ENCODE measurements around the gene PRRC1. TPM values are rescaled to one million over a fixed set of nuclear protein-coding genes. Genes with fewer than 3 reads are reported as not detected.

The PRRC1 gene
- total RNA-seq, 1 experiment from 2014 or later = 109 TPM

GRCh38 chr5:127586066-127586770 is 68.8 kb downstream of the PRRC1 start:
- Mint-ChIP-seq H3K9me3 (ENCODE audit: unreplicated experiment) (no peaks in the 10 kb centered on the region), H3K27ac (ENCODE audit: low read depth, unreplicated experiment) (no peak overlapping the region), H3K36me3 (ENCODE audit: insufficient read depth, unreplicated experiment) (no peaks in the 10 kb centered on the region), H3K27me3 (ENCODE audit: insufficient read depth, unreplicated experiment) (no peaks in the 10 kb centered on the region), H3K4me1 (ENCODE audit: insufficient read depth, unreplicated experiment) (no peaks in the 10 kb centered on the region), H3K4me3 (ENCODE audit: unreplicated experiment) (no peak overlapping the region)
- intact Hi-C loops (cut with micrococcal nuclease) = no loop called here
- TF ChIP-seq CTCF (IDR thresholded peaks at IDR 0.05; ENCODE audit: unreplicated experiment) = no peak
- POLR2A ChIA-PET = interaction anchor here (0.7 to 1.0 kb wide), 2 partner anchors 36 to 110 kb away, joined by 3 to 4 read pairs; no protein-coding TSS in a partner anchor
- no TSS peak for BruUV-seq (replicated peaks)
- DNase-seq (ENCODE audit: unreplicated experiment) = no peak
- CTCF ChIA-PET = interaction anchor here (0.6 to 2.7 kb wide), 3 partner anchors 12 to 616 kb away, joined by 3 to 9 read pairs (median 9); no protein-coding TSS in a partner anchor

- POLR2A ChIA-PET = interaction anchor here (0.7 kb wide), 1 partner anchor 109 kb away, joined by 3 read pairs; no protein-coding TSS in a partner anchor
- H3K36me3 Mint-ChIP-seq (ENCODE audit: insufficient read depth, unreplicated experiment) = no peaks in the 10 kb centered on the region
- BruUV-seq (replicated peaks) = no TSS peak
- TF ChIP-seq CTCF (IDR thresholded peaks at IDR 0.05; ENCODE audit: unreplicated experiment) = no peak
- no peak overlapping the region for H3K4me3 Mint-ChIP-seq (ENCODE audit: unreplicated experiment)
- H3K27ac Mint-ChIP-seq (ENCODE audit: low read depth, unreplicated experiment) = no peak overlapping the region
- no peak for DNase-seq (ENCODE audit: unreplicated experiment)
- CTCF ChIA-PET = interaction anchor here (2.0 kb wide), 1 partner anchor 615 kb away, joined by 9 read pairs; no protein-coding TSS in a partner anchor
- H3K9me3 Mint-ChIP-seq (ENCODE audit: unreplicated experiment) = no peaks in the 10 kb centered on the region
- intact Hi-C loops (cut with micrococcal nuclease) = no loop called here
- no peaks in the 10 kb centered on the region for H3K27me3 Mint-ChIP-seq (ENCODE audit: insufficient read depth, unreplicated experiment)
- no peaks in the 10 kb centered on the region for H3K4me1 Mint-ChIP-seq (ENCODE audit: insufficient read depth, unreplicated experiment)
Measured at GRCh38 chr5:127586811-127587210, 69.4 kb downstream of the PRRC1 start.

- no peak for TF ChIP-seq CTCF (IDR thresholded peaks at IDR 0.05; ENCODE audit: unreplicated experiment)
- no peaks in the 10 kb centered on the region for H3K9me3 Mint-ChIP-seq (ENCODE audit: unreplicated experiment)
- H3K27me3 Mint-ChIP-seq (ENCODE audit: insufficient read depth, unreplicated experiment) = no peaks in the 10 kb centered on the region
- H3K4me1 Mint-ChIP-seq (ENCODE audit: insufficient read depth, unreplicated experiment) = no peaks in the 10 kb centered on the region
- POLR2A ChIA-PET = no interaction called here
- H3K36me3 Mint-ChIP-seq (ENCODE audit: insufficient read depth, unreplicated experiment) = no peaks in the 10 kb centered on the region
- no peak overlapping the region for H3K27ac Mint-ChIP-seq (ENCODE audit: low read depth, unreplicated experiment)
- DNase-seq (ENCODE audit: unreplicated experiment) = no peak
- H3K4me3 Mint-ChIP-seq (ENCODE audit: unreplicated experiment) = no peak overlapping the region
- intact Hi-C loops (cut with micrococcal nuclease) = no loop called here
- CTCF ChIA-PET = no interaction called here
- BruUV-seq (replicated peaks) = no TSS peak
Measured at GRCh38 chr5:127587246-127587917, 69.9 kb downstream of the PRRC1 start.

- H3K4me3 Mint-ChIP-seq (ENCODE audit: unreplicated experiment) = no peak overlapping the region
- intact Hi-C loops (cut with micrococcal nuclease) = no loop called here
- no peak for DNase-seq (ENCODE audit: unreplicated experiment)
- H3K9me3 Mint-ChIP-seq (ENCODE audit: unreplicated experiment) = no peaks in the 10 kb centered on the region
- BruUV-seq (replicated peaks) = no TSS peak
- ChIA-PET CTCF (interaction anchor here (3.3 kb wide), 1 partner anchor 16 kb away, joined by 17 read pairs; no protein-coding TSS in a partner anchor), POLR2A (no interaction called here)
- no peaks in the 10 kb centered on the region for H3K27me3 Mint-ChIP-seq (ENCODE audit: insufficient read depth, unreplicated experiment)
- no peak for TF ChIP-seq CTCF (IDR thresholded peaks at IDR 0.05; ENCODE audit: unreplicated experiment)
- H3K4me1 Mint-ChIP-seq (ENCODE audit: insufficient read depth, unreplicated experiment) = no peaks in the 10 kb centered on the region
- H3K36me3 Mint-ChIP-seq (ENCODE audit: insufficient read depth, unreplicated experiment) = no peaks in the 10 kb centered on the region
- no peak overlapping the region for H3K27ac Mint-ChIP-seq (ENCODE audit: low read depth, unreplicated experiment)
Measured at GRCh38 chr5:127588368-127588767, 70.9 kb downstream of the PRRC1 start.
